K562 (cell line): ENCODE results near the gene MMP24. TPM values are rescaled to one million over a fixed set of nuclear protein-coding genes. Genes with fewer than 3 reads are reported as not detected.

ENCODE experiments used
- ARID3A ChIP-seq: IDR thresholded peaks from 2 replicates; pipeline ENCODE4 v1.6.1; 2012; ENCODE audit warnings: low read depth, low read length, improper control_type of control experiment, borderline replicate concordance
- ATF7 ChIP-seq: fragments of 450-650 bp; IDR thresholded peaks from 2 replicates; pipeline ENCODE4 v1.7.1; 2014; ENCODE audit warnings: mild to moderate bottlenecking, moderate library complexity
- CBFA2T2 ChIP-seq: fragments of 450-650 bp; conservative IDR thresholded peaks from 2 replicates; pipeline ENCODE4 v1.6.1; 2017; ENCODE audit warnings: mild to moderate bottlenecking
- CTBP1 ChIP-seq: fragments of 450-650 bp; IDR thresholded peaks from 2 replicates; pipeline ENCODE4 v1.6.1; 2016; ENCODE audit warnings: borderline replicate concordance
- DLX4 ChIP-seq: fragments of 250-450 bp; sonication (Bioruptor Pico); IDR thresholded peaks from 2 replicates; pipeline ENCODE4 v1.6.1; 2021; ENCODE audit warnings: mild to moderate bottlenecking
- FOXA3 ChIP-seq, 2 experiments: fragments of 450-650 bp in 1 of 2; sonication (generic) in 1 of 2; formaldehyde crosslinking; IDR thresholded peaks in 1 of 2; conservative IDR thresholded peaks in 1 of 2; 2 replicates each; pipeline versions ENCODE4 v1.4.0 to v1.8.0; 2020 to 2022; ENCODE audit warnings: mild to moderate bottlenecking in 2 of 2, missing genetic modification reagents in 1 of 2
- IFI16 ChIP-seq: fragments of 250-450 bp; sonication (Bioruptor Pico); IDR thresholded peaks from 2 replicates; pipeline ENCODE4 v2.1.2; 2022; ENCODE audit warnings: mild to moderate bottlenecking, inconsistent platforms
- JUND ChIP-seq, 2 experiments: IDR thresholded peaks; 2 replicates in 1 of 2; 3 replicates in 1 of 2; pipeline ENCODE4 v1.6.1; 2011; ENCODE audit warnings: borderline replicate concordance in 2 of 2, low read depth in 2 of 2, low read length in 2 of 2, improper control_type of control experiment in 1 of 2, missing biosample characterization in 1 of 2, missing genetic modification characterization in 1 of 2, missing genetic modification reagents in 1 of 2
- MEF2D ChIP-seq: conservative IDR thresholded peaks from 2 replicates; pipeline ENCODE4 v1.6.1; 2016; ENCODE audit warnings: low read depth, missing genetic modification characterization, missing compliant biosample characterization
- MTA1 ChIP-seq: fragments of 450-650 bp; IDR thresholded peaks from 2 replicates; pipeline ENCODE4 v1.6.1; 2017; ENCODE audit warnings: borderline replicate concordance
- NELFE ChIP-seq: IDR thresholded peaks from 2 replicates; pipeline ENCODE4 v1.6.1; 2011; ENCODE audit warnings: mild to moderate bottlenecking; ENCODE audit not compliant: insufficient read depth, insufficient read length
- SNAPC5 ChIP-seq: fragments of 250-450 bp; sonication (Bioruptor Pico); IDR thresholded peaks from 2 replicates; pipeline ENCODE4 v1.8.0; 2021; ENCODE audit warnings: moderate library complexity, mild to moderate bottlenecking, inconsistent platforms
- TAL1 ChIP-seq: fragments of 450-650 bp; IDR thresholded peaks from 2 replicates; pipeline ENCODE4 v1.6.1; 2016; ENCODE audit warnings: mild to moderate bottlenecking
- TBL1XR1 ChIP-seq, 2 experiments: IDR thresholded peaks; 2 replicates each; pipeline ENCODE4 v1.6.1; 2012; ENCODE audit warnings: improper control_type of control experiment in 2 of 2, low read length in 2 of 2, mild to moderate bottlenecking in 1 of 2
- TRIM28 ChIP-seq: fragments of 450-650 bp; IDR thresholded peaks from 2 replicates; pipeline ENCODE4 v1.6.1; 2017
- ZBTB49 ChIP-seq: sonication (generic); formaldehyde crosslinking; IDR thresholded peaks from 2 replicates; pipeline ENCODE4 v1.8.0; 2022; ENCODE audit warnings: missing genetic modification reagents, mild to moderate bottlenecking, borderline replicate concordance
- ZFX ChIP-seq: sonication (generic); formaldehyde crosslinking; IDR thresholded peaks from 2 replicates; pipeline ENCODE4 v1.8.0; 2022; ENCODE audit warnings: mild to moderate bottlenecking, missing genetic modification reagents, moderate library complexity
- ZNF217 ChIP-seq: sonication (generic); formaldehyde crosslinking; IDR thresholded peaks from 2 replicates; pipeline ENCODE4 v1.8.0; 2022; ENCODE audit warnings: mild to moderate bottlenecking, missing genetic modification reagents
- ZNF511 ChIP-seq: sonication (generic); formaldehyde crosslinking; IDR thresholded peaks from 2 replicates; pipeline ENCODE4 v1.8.0; 2022; ENCODE audit warnings: mild to moderate bottlenecking, missing genetic modification reagents
- polyA plus RNA-seq, 8 experiments: library from polyadenylated mRNA; depleted of rRNA in 4 of 8; stranded (reverse) in 5 of 8; unstranded in 3 of 8; fragments of >200 nt; fragmentation: Nextera tagmentation in 2 of 8; fragmentation: Illumina TruSeq in 1 of 8; extraction: Ambion mirVana in 2 of 8; extraction: Trizol in 1 of 8; gene quantifications; 2 replicates each; pipeline versions ENCODE4 v1.2.1 to v1.2.3, GENCODE V29; 2011 to 2014; ENCODE audit warnings: inconsistent platforms in 1 of 8, missing spikeins in 1 of 8
- total RNA-seq, 7 experiments: library from RNA; depleted of rRNA in 6 of 7; stranded (reverse); fragments of >200 nt in 6 of 7; fragmentation: Illumina TruSeq in 2 of 7; extraction: Trizol in 2 of 7; gene quantifications; 2 replicates each; pipeline versions ENCODE4 v1.2.1 to v1.2.3, GENCODE V29; 2011 to 2021; ENCODE audit warnings: low replicate concordance in 1 of 7

Gene MMP24
- total and polyA plus RNA-seq, 9 of the 15 experiments (the other 6 are each of a cell fraction or from before 2014, with no cell fraction given) = 0.03 to 0.07 (median 0.03) TPM; not detected in 6

GRCh38 chr20:35207950-35208611, 18.4 kb upstream of the MMP24 start (continued):
- no peak for TF ChIP-seq ZBTB49
- TF ChIP-seq ZFX (CRISPR knock-in tag) = peak; percentile 25; the same call in 1 of the 2 replicates
- peak; percentile 80 for TF ChIP-seq TAL1
- TF ChIP-seq MEF2D (tag) = no peak
- TF ChIP-seq MTA1 = no peak
- peak; percentile 70 for TF ChIP-seq CBFA2T2
- TF ChIP-seq ZNF511 (CRISPR knock-in tag) = no peak
- TF ChIP-seq DLX4 (CRISPR knock-in tag) = no peak
- peak; percentile 63; the same call in 1 of the 2 replicates for TF ChIP-seq ARID3A
- TF ChIP-seq ATF7 = peak; percentile 44; the same call in 1 of the 2 replicates
- no peak for TF ChIP-seq SNAPC5
- no peak for TF ChIP-seq ZNF217 (CRISPR knock-in tag)
- TF ChIP-seq IFI16 = no peak
- peak; percentile 58; the same call in 1 of the 2 replicates for TF ChIP-seq JUND (IDR thresholded peaks at IDR 0.05; ENCODE audit: borderline replicate concordance, low read depth, low read length)
- TF ChIP-seq JUND (tag; IDR thresholded peaks at IDR 0.05; ENCODE audit: borderline replicate concordance, low read depth, low read length) = peak; percentile 70; the same call in 2 of the 3 replicates
- TF ChIP-seq CTBP1 = peak; percentile 60; the same call in 1 of the 2 replicates
- TF ChIP-seq TRIM28 = no peak
- TF ChIP-seq TBL1XR1 (IDR thresholded peaks at IDR 0.05; ENCODE audit: low read length in 2 of 2) = peak in 1 of 2 experiments; percentile 55; a peak in 1 of 4 replicates
- no peak for TF ChIP-seq NELFE
- TF ChIP-seq FOXA3 (CRISPR knock-in tag; conservative IDR thresholded peaks at IDR 0.05 in 1 of 2, IDR thresholded peaks at IDR 0.05 in 1 of 2) = 0 out of 4 replicates have a peak, but pooled peaks of 1 of the 2 experiments have one; percentile 21
